Stimulated activated CD8-positive, alpha-beta memory T cell treated with anti-CD3 and anti-CD28 coated beads, Interleukin-15, amount 100 ng/mL, for 1 hour (primary cell): ENCODE data around the gene P3H1.

Experiments
- DNase-seq: peaks from one replicate; pipeline ENCODE4 v3.0.0-alpha.2; 2020; ENCODE audit warnings: low read depth

The P3H1 gene

DNA sequence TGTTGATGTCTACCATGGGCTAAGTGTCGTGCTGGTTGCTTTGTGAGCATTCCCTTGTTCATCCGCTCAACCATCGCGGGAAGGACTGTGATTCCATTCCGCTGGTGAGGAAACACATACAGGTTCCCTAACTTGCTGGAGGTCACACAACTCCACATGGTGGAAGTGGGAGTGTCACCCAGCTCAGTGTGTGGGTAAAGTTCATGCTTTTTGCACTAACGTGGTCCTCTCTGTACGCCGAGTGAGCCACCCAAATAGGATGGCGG lies 22.7 kb downstream of the P3H1 start:
- no peak for DNase-seq

- no peak for DNase-seq
Observed at GRCh38 chr1:42743317-42744147, 23.3 kb downstream of the P3H1 start.

- DNase-seq, result no peak
Observed at GRCh38 chr1:42742617-42743316, 24.1 kb downstream of the P3H1 start.

DNA sequence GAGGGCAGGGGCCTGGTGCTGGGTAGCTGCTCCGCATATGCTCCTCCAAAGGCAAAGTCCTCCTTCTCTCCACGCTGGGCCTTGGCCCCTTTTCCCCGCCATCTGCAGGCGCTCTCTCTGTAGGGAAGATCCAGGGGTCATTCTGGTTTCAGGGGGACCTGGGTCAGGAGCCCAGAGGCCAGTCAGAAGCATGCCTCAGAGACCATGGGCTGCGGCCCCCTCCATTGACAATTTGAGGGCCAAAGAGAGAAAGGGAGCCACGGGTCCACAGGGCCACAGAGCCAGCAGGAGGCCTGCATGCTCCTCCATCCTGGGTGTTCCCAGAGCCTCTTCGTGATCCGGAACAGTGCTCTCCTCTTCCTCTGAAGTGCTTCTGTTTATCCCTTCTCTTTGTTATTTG lies 24.7 kb downstream of the P3H1 start:
- DNase-seq, result no peak

GRCh38 chr1:42741706-42742105 lies 25.1 kb downstream of the P3H1 start:
- no peak for DNase-seq

- DNase-seq, result no peak
Observed at GRCh38 chr1:42740851-42741580, 25.8 kb downstream of the P3H1 start.

DNA sequence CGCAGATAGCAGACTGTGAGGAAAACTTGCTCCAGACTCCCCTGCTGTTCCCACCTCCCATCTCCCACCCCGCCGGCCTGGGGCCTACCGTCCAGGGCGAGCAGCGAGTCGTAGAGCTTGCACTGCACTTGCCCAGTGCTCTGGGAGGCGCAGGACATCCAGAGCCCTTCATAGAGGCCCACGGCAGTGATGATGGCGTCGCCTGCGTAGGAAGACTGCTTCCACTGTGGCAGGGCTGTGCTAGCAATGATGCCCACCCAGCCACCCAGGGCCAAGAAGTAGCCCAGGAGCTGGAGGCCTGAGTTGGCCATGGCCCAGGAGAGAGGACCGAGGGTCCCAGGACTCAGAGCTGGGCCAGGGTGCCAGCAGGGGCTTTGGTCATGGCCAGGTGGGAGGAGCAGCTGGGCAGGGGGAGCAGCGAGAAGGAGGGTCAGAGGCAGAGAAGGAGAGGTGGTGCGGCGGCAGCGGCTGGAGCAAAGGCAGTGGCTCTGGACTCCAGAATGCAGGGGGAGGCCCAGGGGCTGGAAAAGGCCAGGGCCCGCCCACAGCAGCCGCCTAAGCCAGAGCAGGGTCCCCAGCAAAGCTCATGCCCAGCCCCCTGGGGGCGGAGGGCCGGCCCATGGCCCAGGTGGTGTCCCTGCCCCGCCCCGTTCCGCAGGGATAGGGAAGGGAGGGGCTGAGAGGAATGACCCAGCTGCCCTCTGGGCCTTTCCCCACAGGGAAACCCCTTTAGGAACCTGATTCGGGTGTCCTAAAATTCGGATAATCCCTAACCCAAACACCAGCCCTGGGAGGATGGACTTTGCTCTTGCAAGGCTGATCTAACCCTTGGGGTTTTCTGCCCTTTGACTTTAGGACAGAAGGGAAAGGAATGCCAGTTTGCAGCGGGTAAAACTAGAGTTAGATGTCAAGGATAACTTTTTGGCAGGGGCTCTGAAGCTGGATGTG lies 26.8 kb downstream of the P3H1 start, which contains the start of gene CLDN19:
TSS of gene CLDN19 (minus strand) at position 484 of the 948 bp plus-strand sequence. CDS start at position 311, 173 bp downstream.
- DNase-seq, result no peak

DNA sequence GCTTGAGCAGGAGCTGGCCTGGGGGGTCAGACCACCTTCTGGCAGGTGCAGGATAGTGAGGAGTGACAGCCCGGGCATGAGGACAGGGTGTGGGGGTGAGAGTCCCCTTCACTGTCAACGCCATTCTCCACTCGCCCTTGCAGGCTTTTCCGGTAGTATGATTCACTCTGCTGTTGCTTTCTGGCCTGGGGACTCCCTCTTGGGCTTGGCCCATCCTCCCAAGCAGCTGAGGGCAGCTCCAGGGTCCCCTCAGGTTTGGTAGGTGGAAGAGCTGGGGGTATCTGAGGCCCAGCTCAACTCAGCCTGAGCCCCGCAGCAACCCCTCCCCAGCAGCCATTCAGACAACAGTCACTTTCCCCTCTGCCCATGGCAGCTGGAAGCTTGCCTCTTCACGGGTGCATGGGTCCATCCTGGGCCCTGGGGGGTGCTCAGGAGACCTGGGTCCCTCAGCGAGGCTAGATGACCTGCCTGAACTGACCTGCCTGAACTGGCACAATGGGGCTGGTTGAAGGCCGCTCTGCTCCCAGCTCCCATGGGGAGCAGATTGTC lies 28.1 kb downstream of the P3H1 start:
- no peak for DNase-seq

DNA sequence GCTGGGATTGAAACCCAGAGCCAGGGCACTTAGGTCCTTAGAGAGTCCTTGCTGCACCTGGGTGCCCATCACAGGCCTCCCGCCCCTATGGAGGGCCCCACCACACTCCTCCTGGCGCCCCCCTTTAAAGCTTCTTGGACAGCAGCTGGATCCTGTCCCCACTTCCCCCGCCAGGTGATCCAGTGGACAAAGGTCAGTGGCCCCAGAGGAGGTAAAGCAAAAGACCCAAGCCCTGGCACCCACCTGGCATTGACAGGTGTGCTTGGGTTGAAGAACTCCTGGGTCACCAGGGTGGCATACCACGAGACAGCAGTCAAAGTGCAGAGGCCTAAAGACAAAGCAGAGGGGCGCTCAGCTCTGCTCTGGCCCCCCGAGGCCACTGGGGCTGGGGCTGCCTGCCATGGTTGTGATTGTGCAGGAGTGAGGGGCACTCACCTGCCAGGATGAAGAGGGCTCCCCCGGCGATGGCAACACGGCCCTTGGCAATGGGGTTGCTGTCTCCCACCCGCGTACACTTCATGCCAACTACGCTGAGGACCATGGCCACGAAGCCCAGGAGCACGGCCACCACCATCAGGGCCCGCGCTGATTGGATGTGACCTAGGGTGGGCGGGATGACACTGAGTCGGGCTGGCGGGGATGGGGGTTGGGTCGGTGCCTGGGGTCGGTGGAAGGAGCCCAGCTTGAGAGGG lies 28.7 kb downstream of the P3H1 start:
- DNase-seq, result no peak

DNA sequence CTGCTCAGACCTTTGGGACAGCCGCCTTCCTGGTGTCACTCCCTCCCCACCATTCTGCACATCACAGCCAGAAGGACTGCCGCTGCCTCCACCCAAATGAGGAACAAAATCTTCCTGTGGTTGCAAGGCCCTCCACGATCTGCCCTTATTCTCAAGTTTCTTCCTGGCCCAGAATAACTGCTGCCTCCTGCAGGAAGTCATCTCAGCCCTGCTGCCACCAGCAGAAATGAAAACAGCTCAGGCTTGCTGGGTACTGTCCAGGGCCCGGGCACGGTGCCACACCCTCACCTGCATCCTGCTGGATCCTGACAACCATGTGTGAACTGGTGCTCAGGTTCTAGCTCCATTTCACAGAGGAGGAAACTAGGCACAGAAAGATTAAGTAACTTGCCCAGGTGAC lies 29.6 kb downstream of the P3H1 start:
- DNase-seq, result no peak

- DNase-seq, result no peak
Observed at GRCh38 chr1:42736571-42737200, 30.1 kb downstream of the P3H1 start.

GRCh38 chr1:42736152-42736551 lies 30.7 kb downstream of the P3H1 start:
- DNase-seq, result no peak

- DNase-seq, result no peak
Observed at GRCh38 chr1:42735477-42736105, 31.2 kb downstream of the P3H1 start.

DNA sequence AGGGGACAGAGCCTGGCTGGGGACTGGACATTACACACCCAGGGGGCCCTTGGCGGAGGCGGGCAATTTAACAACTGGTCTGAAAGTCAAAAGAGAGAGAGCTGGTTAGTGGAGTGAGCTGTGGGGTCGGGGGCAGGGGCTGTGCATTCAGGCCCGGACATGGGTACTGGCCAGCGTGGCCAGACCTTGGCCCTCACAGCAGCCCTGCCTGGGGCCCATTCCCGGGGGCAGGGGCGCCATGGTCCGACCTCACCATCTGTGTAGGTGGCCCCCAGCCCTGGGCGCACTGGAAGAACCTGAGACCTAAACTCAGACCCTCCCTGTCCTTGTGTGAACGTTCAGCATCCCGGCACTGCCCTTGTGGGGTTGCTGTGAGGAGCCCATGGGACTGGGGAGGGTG lies 31.8 kb downstream of the P3H1 start:
- no peak for DNase-seq

DNA sequence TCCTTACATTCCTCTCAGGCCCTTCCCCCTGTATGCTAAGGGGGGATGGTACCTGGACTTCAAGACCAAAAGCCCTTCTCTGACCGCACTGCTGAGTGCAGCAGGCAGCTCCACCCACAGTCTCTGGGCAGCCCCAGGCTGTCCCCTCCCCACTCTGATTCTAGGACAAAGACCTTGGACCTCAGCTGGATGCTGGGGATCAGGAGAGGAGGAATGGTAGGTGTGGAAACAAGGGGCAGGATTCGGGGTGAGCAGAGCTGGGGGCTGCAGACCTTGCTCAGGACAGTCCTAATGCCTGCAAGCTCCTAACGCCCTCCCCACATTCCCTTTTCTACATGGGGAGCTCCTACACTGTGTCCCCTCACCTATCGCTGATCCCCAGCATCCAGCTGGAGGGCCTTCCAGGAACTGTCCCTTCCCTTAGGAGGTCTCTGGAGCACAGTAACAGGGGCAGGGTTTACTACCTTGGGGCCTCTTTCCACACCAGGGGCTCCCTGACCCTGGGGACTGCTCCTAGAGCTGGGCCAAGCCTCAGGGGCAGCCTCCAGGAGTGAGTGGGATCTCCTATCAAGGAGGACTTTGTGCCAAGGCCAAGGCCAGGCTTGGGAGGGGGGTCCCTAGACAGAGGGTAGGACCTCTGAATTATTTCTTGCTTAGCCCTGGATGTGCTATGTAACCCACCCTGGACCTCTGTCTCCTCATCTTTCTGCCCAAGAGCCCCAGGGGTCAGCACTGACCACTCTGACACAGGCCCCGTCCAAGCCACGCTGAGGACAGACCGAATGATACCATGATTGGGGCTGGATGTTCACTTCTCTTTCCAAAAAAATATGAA lies 32.4 kb downstream of the P3H1 start:
- DNase-seq, result no peak

- DNase-seq, result no peak
Observed at GRCh38 chr1:42733415-42734200, 33.2 kb downstream of the P3H1 start.

- DNase-seq, result no peak
Observed at GRCh38 chr1:42732126-42732680, 34.6 kb downstream of the P3H1 start.

DNA sequence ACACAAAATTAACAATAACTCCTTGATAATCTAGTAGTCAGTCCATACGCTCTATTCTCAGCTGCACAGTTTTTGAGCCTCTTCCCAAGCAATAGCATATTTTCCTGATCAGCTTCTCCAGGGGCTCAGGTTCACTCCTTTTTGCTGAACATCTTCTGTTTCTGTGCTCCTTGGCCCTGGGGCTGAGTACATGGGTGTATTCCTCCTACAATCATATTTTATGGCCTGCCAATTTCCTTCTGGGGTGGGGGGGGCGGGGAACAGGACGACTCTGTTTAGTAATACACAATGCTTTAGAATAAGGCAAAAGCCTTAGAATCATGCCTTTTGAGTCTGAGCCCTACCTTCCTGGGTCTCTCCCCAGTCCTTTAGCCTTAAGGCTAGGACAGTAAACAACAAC lies 35.2 kb downstream of the P3H1 start:
- DNase-seq, result no peak
